ENCODE results near the gene GDF15. TPM values are rescaled to one million over a fixed set of nuclear protein-coding genes. Genes with fewer than 3 reads are reported as not detected.

The GDF15 gene
- total and polyA plus RNA-seq, 11 donors, result 0.33 to 5.7 (median 0.93) TPM

GRCh38 chr19:18434411-18435175 lies 48.6 kb downstream of the GDF15 start:
- H3K4me1 ChIP-seq, result peaks cover under 1 to 65% (median 42%) of the 10 kb centered on the region in 12 donors

GRCh38 chr19:18435178-18435841 lies 49.4 kb downstream of the GDF15 start:
- DNase-seq (no peak), ATAC-seq (no peak)
- intact Hi-C loops (cut with DNase I), result no loop called here
- 94 to 96% (median 95%) methylated on average over 45 to 49 of the region's 49 CpGs for WGBS, 4 donors
- Histone ChIP-seq H3K36me3 (peaks cover 0 to 22% (median 3%) of the 10 kb centered on the region in 9 donors), H3K4me3 (no peak overlapping the region), H3K9me3 (no peaks in the 10 kb centered on the region), H3K4me1 (peaks cover 0 to 59% (median 38%) of the 10 kb centered on the region in 12 donors), H3K27me3 (no peaks in the 10 kb centered on the region), H3K27ac (no peak overlapping the region)
- no peak for TF ChIP-seq CTCF (IDR thresholded peaks at IDR 0.05)
- no peak for TF ChIP-seq POLR2A (IDR thresholded peaks at IDR 0.05)

More at GRCh38 chr19:18434411-18435175, 48.6 kb downstream of the GDF15 start:
- no peaks in the 10 kb centered on the region for H3K27me3 ChIP-seq
- peaks cover 0 to 22% (median 3%) of the 10 kb centered on the region in 9 donors for H3K36me3 ChIP-seq
- peak overlapping the region in 5 of 12 donors; percentile 46 to 64 (median 52) for H3K4me3 ChIP-seq
- 86 to 93% (median 89%) methylated on average over 16 to 21 of the region's 21 CpGs for WGBS, 4 donors
- H3K9me3 ChIP-seq, result no peaks in the 10 kb centered on the region
- TF ChIP-seq CTCF (IDR thresholded peaks at IDR 0.05), result no peak
- no peak for TF ChIP-seq POLR2A (IDR thresholded peaks at IDR 0.05)
- ATAC-seq, result no peak
- peak overlapping the region in 2 of 12 donors; percentile 60 to 61 for H3K27ac ChIP-seq
- intact Hi-C loops (cut with DNase I), result no loop called here
- no peak for DNase-seq

DNA sequence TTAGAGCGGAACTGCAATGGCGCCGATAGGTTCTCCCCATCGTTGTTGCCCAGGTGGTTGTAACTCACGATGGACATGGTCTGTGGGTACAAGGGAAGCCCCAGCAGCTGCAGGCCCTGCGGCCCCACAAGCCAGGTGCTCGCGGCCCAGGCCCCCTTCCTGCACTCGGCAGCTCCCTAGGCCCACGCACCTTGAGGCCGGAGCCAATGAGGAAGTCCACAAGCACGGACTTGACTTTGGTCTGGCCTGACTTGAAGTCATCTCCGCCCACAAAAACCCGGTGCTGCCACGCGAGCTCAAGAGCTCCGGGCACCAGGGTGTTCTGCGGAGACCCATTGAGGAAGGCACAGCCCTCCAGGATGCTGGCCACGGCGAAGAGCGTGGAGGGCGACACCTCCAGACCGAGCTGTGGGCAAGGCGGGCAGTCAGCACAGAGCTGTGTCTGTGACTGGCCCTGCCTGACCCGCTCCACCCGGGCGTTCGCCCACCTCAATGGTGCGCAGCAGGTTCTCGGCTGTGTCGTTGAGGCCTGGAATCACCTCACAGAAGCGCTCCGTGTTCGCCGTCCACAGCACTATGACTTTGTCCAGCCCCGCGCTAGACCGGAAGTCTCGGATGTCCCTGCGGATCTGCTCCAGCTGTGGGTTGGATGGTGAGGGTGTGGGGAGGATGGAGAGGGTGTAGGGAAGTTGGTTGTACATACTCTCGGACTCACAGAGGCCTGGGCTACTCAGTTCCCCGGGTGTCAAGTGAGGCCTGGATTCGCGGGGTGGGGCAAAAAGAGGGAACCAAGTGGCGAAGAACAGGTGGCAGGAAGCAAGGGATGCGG lies 50.1 kb downstream of the GDF15 start:
- peak overlapping the region in 8 of 12 donors; percentile 57 to 88 (median 72) for H3K4me3 ChIP-seq
- peak overlapping the region in 7 of 12 donors; percentile 24 to 88 (median 83) for H3K27ac ChIP-seq
- H3K36me3 ChIP-seq, result peaks cover 0 to 19% (median 3%) of the 10 kb centered on the region in 9 donors
- intact Hi-C loops (cut with DNase I), result no loop called here
- H3K9me3 ChIP-seq, result no peaks in the 10 kb centered on the region
- DNase-seq (peak in 1 of 5 donors; percentile 61), ATAC-seq (no peak)
- WGBS, 4 donors, result 82 to 89% (median 85%) methylated on average over 38 to 46 of the region's 46 CpGs
- H3K4me1 ChIP-seq, result peaks cover 0 to 53% (median 38%) of the 10 kb centered on the region in 12 donors
- H3K27me3 ChIP-seq, result no peaks in the 10 kb centered on the region
- no peak for TF ChIP-seq CTCF (IDR thresholded peaks at IDR 0.05)
- no peak for TF ChIP-seq POLR2A (IDR thresholded peaks at IDR 0.05)

Data from heart left ventricle (tissue), 16 donors.